Measurements from ENCODE around the gene MDM2.
"Not testable (repeated sequence)": the region's sequence is repeated elsewhere in the genome, so short reads cannot be mapped to it uniquely, and the experiment has no call there.

Gene MDM2

GRCh38 chr12:68837215-68837614 is 29.2 kb downstream of the MDM2 start:
- H3K27me3 ChIP-seq (ENCODE audit: control insufficient read depth, insufficient read depth, low read length): no peaks in the 10 kb centered on the region
- H3K4me3 ChIP-seq (ENCODE audit: low read length): no peak overlapping the region
- peaks cover 52% of the 10 kb centered on the region for H3K36me3 ChIP-seq (ENCODE audit: control insufficient read depth, low read depth, low read length)
- no peaks in the 10 kb centered on the region for H3K9me3 ChIP-seq (ENCODE audit: control insufficient read depth, low read depth, low read length)
- H3K9ac ChIP-seq (ENCODE audit: low read length): no peak overlapping the region
- peaks cover 5% of the 10 kb centered on the region for H3K4me1 ChIP-seq (ENCODE audit: control insufficient read depth, low read depth, low read length)
- H3K27ac ChIP-seq (ENCODE audit: low read length): no peak overlapping the region

GRCh38 chr12:68838046-68838886 is 30.3 kb downstream of the MDM2 start:
- H3K36me3 ChIP-seq (ENCODE audit: control insufficient read depth, low read depth, low read length): peaks cover 59% of the 10 kb centered on the region
- no peaks in the 10 kb centered on the region for H3K9me3 ChIP-seq (ENCODE audit: control insufficient read depth, low read depth, low read length)
- H3K4me3 ChIP-seq (ENCODE audit: low read length): no peak overlapping the region
- no peak overlapping the region for H3K27ac ChIP-seq (ENCODE audit: low read length)
- H3K9ac ChIP-seq (ENCODE audit: low read length): no peak overlapping the region
- peaks cover 5% of the 10 kb centered on the region for H3K4me1 ChIP-seq (ENCODE audit: control insufficient read depth, low read depth, low read length)
- no peaks in the 10 kb centered on the region for H3K27me3 ChIP-seq (ENCODE audit: control insufficient read depth, insufficient read depth, low read length)

DNA sequence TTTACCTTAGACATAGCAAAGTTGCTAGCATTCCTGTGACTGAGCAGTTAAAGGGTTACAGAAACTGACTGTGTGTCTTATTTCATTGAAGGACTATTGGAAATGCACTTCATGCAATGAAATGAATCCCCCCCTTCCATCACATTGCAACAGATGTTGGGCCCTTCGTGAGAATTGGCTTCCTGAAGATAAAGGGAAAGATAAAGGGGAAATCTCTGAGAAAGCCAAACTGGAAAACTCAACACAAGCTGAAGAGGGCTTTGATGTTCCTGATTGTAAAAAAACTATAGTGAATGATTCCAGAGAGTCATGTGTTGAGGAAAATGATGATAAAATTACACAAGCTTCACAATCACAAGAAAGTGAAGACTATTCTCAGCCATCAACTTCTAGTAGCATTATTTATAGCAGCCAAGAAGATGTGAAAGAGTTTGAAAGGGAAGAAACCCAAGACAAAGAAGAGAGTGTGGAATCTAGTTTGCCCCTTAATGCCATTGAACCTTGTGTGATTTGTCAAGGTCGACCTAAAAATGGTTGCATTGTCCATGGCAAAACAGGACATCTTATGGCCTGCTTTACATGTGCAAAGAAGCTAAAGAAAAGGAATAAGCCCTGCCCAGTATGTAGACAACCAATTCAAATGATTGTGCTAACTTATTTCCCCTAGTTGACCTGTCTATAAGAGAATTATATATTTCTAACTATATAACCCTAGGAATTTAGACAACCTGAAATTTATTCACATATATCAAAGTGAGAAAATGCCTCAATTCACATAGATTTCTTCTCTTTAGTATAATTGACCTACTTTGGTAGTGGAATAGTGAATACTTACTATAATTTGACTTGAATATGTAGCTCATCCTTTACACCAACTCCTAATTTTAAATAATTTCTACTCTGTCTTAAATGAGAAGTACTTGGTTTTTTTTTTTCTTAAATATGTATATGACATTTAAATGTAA is 31.5 kb downstream of the MDM2 start:
- H3K27ac ChIP-seq (ENCODE audit: low read length): no peak overlapping the region
- H3K27me3 ChIP-seq (ENCODE audit: control insufficient read depth, insufficient read depth, low read length): no peaks in the 10 kb centered on the region
- no peak overlapping the region for H3K4me3 ChIP-seq (ENCODE audit: low read length)
- H3K9ac ChIP-seq (ENCODE audit: low read length): no peak overlapping the region
- H3K4me1 ChIP-seq (ENCODE audit: control insufficient read depth, low read depth, low read length): peaks cover 5% of the 10 kb centered on the region
- H3K9me3 ChIP-seq (ENCODE audit: control insufficient read depth, low read depth, low read length): no peaks in the 10 kb centered on the region
- peaks cover 59% of the 10 kb centered on the region for H3K36me3 ChIP-seq (ENCODE audit: control insufficient read depth, low read depth, low read length)

DNA sequence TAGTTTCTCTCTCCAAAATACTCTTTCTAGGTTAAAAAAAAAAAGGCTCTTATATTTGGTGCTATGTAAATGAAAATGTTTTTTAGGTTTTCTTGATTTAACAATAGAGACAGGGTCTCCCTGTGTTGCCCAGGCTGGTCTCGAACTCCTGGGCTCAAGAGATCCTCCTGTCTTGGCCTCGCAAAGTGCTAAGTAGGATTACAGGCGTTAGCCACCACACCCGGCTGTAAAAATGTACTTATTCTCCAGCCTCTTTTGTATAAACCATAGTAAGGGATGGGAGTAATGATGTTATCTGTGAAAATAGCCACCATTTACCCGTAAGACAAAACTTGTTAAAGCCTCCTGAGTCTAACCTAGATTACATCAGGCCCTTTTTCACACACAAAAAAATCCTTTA is 33.2 kb downstream of the MDM2 start:
- H3K9me3 ChIP-seq (ENCODE audit: control insufficient read depth, low read depth, low read length); H3K4me1 ChIP-seq (ENCODE audit: control insufficient read depth, low read depth, low read length); H3K27me3 ChIP-seq (ENCODE audit: control insufficient read depth, insufficient read depth, low read length); H3K4me3 ChIP-seq (ENCODE audit: low read length); H3K27ac ChIP-seq (ENCODE audit: low read length); H3K9ac ChIP-seq (ENCODE audit: low read length): not testable (repeated sequence)
- peaks cover 54% of the 10 kb centered on the region for H3K36me3 ChIP-seq (ENCODE audit: control insufficient read depth, low read depth, low read length)

GRCh38 chr12:68841717-68842116 is 33.7 kb downstream of the MDM2 start:
- H3K27me3 ChIP-seq (ENCODE audit: control insufficient read depth, insufficient read depth, low read length): no peaks in the 10 kb centered on the region
- no peak overlapping the region for H3K9ac ChIP-seq (ENCODE audit: low read length)
- no peak overlapping the region for H3K27ac ChIP-seq (ENCODE audit: low read length)
- no peaks in the 10 kb centered on the region for H3K4me1 ChIP-seq (ENCODE audit: control insufficient read depth, low read depth, low read length)
- H3K9me3 ChIP-seq (ENCODE audit: control insufficient read depth, low read depth, low read length): no peaks in the 10 kb centered on the region
- H3K4me3 ChIP-seq (ENCODE audit: low read length): no peak overlapping the region
- H3K36me3 ChIP-seq (ENCODE audit: control insufficient read depth, low read depth, low read length): peaks cover 49% of the 10 kb centered on the region

DNA sequence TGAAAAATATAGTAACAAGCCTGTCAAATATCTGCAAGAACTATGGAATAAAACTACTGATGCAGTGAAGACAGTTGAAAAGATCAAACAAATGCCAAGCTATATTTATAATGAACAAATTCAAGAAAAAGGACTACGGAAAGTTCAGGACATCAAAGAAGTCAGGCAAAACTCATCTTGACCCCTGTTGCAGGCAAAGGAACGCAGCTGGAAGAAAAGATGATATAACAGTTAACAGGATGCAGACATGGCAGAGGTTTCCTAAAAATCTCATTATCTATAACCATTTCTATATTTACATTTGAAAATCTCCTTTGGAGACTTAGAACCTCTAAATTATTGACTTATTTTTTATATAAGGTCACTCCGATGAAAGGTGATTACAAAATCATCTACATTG is 34.1 kb downstream of the MDM2 start:
- Histone ChIP-seq H3K27me3 (ENCODE audit: control insufficient read depth, insufficient read depth, low read length) (no peaks in the 10 kb centered on the region), H3K36me3 (ENCODE audit: control insufficient read depth, low read depth, low read length) (peaks cover 45% of the 10 kb centered on the region)

GRCh38 chr12:68842784-68843567 is 35.0 kb downstream of the MDM2 start:
- Histone ChIP-seq H3K27ac (ENCODE audit: low read length) (no peak overlapping the region), H3K27me3 (ENCODE audit: control insufficient read depth, insufficient read depth, low read length) (no peaks in the 10 kb centered on the region), H3K4me3 (ENCODE audit: low read length) (no peak overlapping the region), H3K9me3 (ENCODE audit: control insufficient read depth, low read depth, low read length) (no peaks in the 10 kb centered on the region), H3K4me1 (ENCODE audit: control insufficient read depth, low read depth, low read length) (no peaks in the 10 kb centered on the region), H3K9ac (ENCODE audit: low read length) (no peak overlapping the region), H3K36me3 (ENCODE audit: control insufficient read depth, low read depth, low read length) (peaks cover 36% of the 10 kb centered on the region)

More for the DNA sequence above, 34.1 kb downstream of the MDM2 start:
- Histone ChIP-seq H3K4me1 (ENCODE audit: control insufficient read depth, low read depth, low read length) (no peaks in the 10 kb centered on the region), H3K4me3 (ENCODE audit: low read length) (no peak overlapping the region), H3K9ac (ENCODE audit: low read length) (no peak overlapping the region), H3K9me3 (ENCODE audit: control insufficient read depth, low read depth, low read length) (no peaks in the 10 kb centered on the region), H3K27ac (ENCODE audit: low read length) (no peak overlapping the region)

DNA sequence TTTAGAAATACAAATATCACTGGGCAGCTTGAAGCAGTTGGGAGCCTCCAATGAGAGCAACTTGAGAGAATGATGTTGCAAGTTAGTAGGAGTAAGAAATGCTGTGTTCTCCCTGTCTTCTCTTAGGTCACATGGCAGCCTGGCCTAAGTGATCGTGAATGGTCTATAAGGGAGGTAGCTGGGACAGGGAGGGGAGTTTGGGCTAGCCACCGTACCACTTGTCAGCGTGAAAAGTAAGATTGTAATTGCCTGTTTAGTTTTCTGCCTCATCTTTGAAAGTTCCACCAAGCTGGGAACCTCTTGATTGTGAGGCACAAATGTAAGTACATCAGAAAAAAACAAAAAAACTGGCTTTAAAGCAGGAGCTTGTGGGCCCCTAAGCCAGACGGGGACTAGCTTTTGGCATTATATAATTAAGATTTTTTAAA is 36.4 kb downstream of the MDM2 start:
- no peaks in the 10 kb centered on the region for H3K27me3 ChIP-seq (ENCODE audit: control insufficient read depth, insufficient read depth, low read length)
- peaks cover 22% of the 10 kb centered on the region for H3K36me3 ChIP-seq (ENCODE audit: control insufficient read depth, low read depth, low read length)
- no peak overlapping the region for H3K27ac ChIP-seq (ENCODE audit: low read length)
- no peak overlapping the region for H3K9ac ChIP-seq (ENCODE audit: low read length)
- no peak overlapping the region for H3K4me3 ChIP-seq (ENCODE audit: low read length)
- H3K4me1 ChIP-seq (ENCODE audit: control insufficient read depth, low read depth, low read length): no peaks in the 10 kb centered on the region
- H3K9me3 ChIP-seq (ENCODE audit: control insufficient read depth, low read depth, low read length): no peaks in the 10 kb centered on the region

DNA sequence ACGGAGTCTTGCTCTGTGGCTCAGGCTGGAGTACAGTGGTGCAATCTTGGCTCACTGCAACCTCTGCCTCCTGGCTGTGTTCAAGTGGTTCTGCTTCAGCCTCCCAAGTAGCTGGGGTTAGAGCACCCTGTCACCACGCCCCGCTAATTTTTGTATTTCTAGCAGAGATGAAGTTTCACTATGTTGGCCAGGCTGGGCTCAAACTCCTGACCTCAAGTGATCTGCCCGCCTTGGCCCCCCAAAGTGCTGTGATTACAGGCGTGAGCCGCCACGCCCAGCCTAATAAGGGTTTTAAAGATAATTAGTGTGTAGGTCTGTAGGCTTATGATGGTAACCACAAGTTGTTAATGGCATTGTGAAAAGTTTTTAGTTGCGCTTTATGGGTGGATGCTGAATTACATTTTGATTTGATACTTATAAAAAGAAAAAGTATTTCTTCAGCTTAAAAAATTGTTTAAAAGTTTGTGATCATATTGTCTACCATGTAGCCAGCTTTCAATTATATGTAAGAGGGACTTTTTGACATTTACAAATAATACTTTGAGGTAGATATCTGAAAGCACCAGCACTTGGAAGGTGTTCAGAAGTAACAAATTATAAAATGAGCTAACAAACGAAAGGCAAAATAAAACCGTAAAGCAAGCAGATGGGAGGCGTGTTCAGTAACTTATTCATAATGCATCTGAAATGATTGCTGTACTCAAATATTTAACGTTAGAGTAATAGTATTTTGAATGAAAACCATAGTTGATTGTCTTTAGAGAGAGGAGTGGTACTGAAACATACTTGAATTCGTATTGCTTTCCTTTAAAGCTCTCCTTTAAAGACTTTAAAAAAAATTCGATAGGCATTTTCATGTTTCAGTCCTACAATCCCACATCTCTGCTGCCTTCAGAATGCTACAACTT is 37.1 kb downstream of the MDM2 start:
- no peak overlapping the region for H3K4me3 ChIP-seq (ENCODE audit: low read length)
- H3K27me3 ChIP-seq (ENCODE audit: control insufficient read depth, insufficient read depth, low read length): no peaks in the 10 kb centered on the region
- H3K9ac ChIP-seq (ENCODE audit: low read length): no peak overlapping the region
- no peak overlapping the region for H3K27ac ChIP-seq (ENCODE audit: low read length)
- H3K36me3 ChIP-seq (ENCODE audit: control insufficient read depth, low read depth, low read length): peaks cover 16% of the 10 kb centered on the region
- H3K4me1 ChIP-seq (ENCODE audit: control insufficient read depth, low read depth, low read length): no peaks in the 10 kb centered on the region
- no peaks in the 10 kb centered on the region for H3K9me3 ChIP-seq (ENCODE audit: control insufficient read depth, low read depth, low read length)

GRCh38 chr12:68846811-68847210 is 38.8 kb downstream of the MDM2 start:
- Histone ChIP-seq H3K36me3 (ENCODE audit: control insufficient read depth, low read depth, low read length) (peaks cover 11% of the 10 kb centered on the region), H3K4me3 (ENCODE audit: low read length) (no peak overlapping the region), H3K4me1 (ENCODE audit: control insufficient read depth, low read depth, low read length) (no peaks in the 10 kb centered on the region), H3K27me3 (ENCODE audit: control insufficient read depth, insufficient read depth, low read length) (no peaks in the 10 kb centered on the region), H3K9me3 (ENCODE audit: control insufficient read depth, low read depth, low read length) (no peaks in the 10 kb centered on the region), H3K9ac (ENCODE audit: low read length) (no peak overlapping the region), H3K27ac (ENCODE audit: low read length) (no peak overlapping the region)
